COLO668 (cell line): ENCODE measurements around the gene SRPRB.

Experiments
- DNase-seq: peaks from one replicate; lab custom pipeline; 2025; ENCODE audit not compliant: unreplicated experiment; lab: John Stamatoyannopoulos, UW

SRPRB gene

GRCh38 chr3:133825969-133826727 lies 20.5 kb downstream of the SRPRB start:
- DNase-seq, result no peak

DNA sequence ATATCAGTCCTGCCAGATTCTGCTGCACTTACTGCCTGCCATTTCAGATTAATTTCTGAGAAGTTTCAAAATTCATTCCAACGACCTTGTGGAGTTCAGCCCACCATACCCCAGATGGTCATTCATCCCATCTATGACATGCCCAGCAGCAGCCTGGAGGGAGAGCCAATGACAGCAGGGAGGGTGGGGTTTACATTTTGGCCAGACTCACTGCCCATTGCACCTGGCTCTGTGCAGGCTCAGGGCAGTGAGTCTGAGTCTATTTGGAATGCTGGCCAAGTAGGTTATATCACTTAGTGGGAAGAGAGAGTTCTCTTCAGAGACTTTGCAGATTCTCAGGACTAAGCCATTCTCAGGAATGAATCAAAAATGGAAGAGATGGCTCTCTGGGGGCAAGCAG lies 21.5 kb downstream of the SRPRB start:
- no peak for DNase-seq

DNA sequence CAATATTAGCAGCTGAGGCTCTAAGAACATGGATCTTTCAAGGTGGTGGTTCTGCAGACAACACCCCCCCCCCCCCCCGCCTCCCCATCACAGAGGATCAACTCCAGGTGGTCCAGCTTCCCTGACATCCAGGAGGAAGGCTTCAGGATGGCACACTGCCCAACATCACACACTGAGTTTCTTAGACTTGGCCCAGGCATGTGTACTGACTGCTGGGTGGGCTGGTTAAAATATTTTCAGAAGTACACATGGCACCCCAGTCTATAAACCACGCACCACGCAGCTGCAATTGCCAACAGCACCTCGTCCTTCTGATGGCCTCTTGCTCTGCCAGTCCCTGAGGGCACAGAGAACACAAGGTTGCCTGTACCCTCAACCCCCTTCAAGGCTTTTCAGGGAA lies 22.1 kb downstream of the SRPRB start:
- no peak for DNase-seq

- no peak for DNase-seq
These were observed 23.1 kb downstream of the SRPRB start for GRCh38 chr3:133828576-133829309.

DNA sequence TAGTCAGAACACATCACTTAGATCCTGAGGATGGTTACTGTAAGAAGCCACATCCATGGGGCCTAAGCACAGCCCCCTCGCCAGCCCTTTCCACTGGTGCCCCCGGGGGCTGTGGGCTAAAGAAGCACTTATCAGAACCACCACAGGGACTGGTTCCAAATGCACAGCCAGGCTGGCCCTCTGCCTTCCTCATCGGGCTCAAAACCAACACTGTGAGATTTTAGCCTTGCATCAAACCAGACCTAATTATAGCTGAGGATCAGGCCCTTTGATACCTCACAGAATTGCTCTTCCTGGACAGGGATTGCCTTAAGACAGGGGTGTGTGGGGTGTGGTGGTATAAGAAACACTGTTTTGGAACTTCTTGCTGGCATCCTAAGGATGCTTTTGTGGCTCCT lies 23.7 kb downstream of the SRPRB start:
- DNase-seq, result no peak

- DNase-seq, result no peak
These were observed 24.5 kb downstream of the SRPRB start for GRCh38 chr3:133830071-133830470.

DNA sequence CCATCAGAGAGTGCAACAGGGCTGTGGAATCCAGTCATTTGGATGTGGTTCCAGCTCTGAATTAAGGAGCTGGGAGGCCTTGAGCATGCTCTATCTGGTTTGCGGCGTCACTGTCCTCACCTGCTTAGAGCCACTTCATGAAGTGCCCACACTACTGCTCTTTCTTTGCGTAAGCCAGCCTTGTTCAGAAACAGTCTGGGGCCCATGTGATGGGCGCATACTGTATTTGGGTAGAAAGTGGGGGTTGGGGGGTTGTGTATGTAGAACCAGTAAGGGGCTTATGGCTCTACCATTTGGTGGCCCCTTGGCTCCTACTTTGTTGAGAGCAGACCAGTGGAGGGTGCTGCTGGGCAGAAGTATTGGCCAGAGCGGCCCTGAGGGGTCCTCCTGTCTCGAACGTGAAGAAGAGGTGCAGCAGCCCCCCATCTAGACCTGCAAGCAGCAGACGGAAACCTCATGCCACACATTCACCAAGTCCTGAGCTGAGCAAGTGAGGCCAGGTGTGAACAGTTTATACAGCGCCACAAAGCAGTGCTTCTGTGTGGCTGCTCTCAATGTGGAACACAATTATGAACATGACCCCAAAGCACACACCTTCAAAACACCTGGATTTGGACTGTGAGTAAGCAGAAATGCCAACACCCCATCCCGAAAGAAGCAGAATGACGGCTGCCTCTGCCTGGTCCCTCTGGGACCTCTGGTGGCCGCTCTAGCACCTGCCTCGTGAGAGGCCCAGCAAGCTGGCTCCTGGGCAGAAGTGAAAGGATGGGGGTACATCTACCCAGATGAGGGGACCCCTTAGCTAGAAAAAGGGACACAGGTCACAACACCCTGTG lies 26.6 kb downstream of the SRPRB start:
- DNase-seq, result no peak

- no peak for DNase-seq
These were observed 27.2 kb downstream of the SRPRB start for GRCh38 chr3:133832802-133833144.

- no peak for DNase-seq
These were observed 27.7 kb downstream of the SRPRB start for GRCh38 chr3:133833267-133833666.

GRCh38 chr3:133833880-133834620 lies 28.4 kb downstream of the SRPRB start:
- no peak for DNase-seq

DNA sequence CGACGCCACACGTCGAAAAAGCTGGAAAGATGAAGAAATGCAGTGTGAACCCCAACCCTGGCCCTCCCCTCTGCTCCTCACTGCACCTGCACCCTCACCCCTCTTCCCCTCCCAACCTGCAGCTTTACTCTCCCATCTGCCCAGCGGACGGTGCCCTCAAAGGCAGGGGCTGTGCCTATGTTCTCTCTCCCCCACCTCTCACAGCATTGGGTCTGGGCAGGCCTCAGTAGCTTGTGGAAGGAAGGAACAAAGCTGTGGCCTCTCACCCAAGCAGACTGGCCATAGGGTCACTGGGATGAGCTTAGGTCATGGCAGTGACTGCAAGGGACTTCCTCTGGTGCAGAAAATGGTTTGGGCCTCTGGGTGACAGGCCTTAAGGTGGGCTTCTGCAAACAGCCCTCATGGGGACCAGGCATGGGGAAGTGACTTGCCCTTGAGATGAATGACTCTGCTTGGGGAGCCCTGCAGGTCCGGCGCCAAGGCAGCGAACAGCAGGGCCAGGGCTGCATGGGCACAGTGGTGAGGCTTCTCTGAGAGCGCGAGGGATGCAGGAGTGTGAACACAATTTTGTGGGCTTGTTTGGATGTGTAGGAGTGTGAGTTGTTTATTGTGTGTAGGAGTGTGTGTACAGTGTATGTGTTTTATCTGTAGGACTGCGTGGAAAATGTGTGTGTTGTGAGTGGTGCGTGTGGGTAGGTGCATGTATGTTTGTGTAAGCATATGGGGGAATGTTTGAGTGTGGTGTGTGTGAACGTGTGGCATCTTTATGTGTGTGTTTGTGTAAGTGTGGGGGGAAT lies 29.2 kb downstream of the SRPRB start:
- DNase-seq, result no peak

DNA sequence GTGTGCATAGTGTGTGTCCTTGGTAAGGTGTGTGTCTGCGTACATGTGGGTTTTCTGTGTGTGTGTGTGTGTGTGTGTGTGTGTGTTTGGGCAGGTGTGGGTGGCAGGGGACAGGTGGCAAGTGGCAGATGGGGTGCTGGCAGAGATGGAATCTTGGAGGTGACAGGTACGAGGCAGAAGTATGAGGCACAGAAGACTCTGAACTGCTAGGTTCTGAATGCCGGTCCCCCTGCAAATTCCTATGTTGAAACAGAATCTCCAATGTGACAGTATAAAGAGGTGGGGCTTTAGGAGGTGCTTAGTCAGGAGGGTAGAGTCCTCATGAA lies 29.8 kb downstream of the SRPRB start:
- DNase-seq, result no peak

DNA sequence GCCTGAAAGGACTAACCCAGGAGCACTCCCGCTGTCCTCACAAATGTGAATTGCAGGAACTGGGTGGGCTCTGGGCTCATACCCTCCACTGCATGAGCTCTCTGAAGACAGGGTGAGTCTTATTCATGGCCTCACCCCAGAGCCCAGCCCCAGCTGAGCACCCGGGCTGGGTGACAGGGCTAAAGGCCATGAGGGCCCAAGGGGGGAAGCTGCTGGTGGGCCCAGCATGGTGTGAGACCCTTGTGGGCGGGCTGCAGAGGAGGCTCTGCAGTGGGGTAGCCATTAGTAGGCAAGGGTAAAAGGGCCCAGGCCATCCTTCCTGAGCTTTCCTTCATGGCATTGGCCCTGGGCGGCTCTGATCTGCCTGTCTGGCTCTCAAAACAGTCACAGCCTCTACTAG lies 30.3 kb downstream of the SRPRB start:
- DNase-seq, result no peak

DNA sequence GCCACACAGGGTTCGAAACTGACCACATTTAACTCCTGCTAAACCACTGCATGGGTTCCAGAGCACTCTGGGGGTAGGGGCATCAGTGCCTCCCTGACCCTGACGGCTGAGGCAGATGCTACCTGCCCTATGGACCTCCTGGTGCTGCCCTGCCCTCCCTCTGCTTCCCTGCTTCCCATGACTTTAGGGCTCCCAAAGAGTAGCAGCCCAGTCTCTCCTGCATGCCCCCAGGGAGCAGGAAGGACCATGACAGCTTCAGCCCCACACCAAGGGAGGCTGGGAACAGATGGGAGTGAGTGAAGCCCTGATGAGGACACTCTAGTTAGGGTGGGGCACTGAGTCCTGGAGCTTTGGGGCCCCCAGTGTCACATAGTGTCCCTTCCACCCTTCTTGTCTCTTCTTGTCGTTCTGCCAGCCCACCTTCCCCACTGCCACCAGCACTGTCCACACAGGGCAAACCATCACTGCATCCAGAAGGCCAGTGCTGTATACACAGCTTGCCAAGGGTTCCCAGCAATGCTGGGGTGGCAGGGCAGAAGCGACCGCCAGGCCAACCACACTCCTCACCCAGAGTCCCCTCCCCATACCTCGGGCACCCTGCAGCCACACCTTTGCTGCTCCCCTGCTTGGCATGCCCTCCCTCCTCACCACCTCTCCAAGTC lies 31.0 kb downstream of the SRPRB start:
- DNase-seq, result no peak

GRCh38 chr3:133837487-133838295 lies 32.1 kb downstream of the SRPRB start:
- DNase-seq, result no peak

DNA sequence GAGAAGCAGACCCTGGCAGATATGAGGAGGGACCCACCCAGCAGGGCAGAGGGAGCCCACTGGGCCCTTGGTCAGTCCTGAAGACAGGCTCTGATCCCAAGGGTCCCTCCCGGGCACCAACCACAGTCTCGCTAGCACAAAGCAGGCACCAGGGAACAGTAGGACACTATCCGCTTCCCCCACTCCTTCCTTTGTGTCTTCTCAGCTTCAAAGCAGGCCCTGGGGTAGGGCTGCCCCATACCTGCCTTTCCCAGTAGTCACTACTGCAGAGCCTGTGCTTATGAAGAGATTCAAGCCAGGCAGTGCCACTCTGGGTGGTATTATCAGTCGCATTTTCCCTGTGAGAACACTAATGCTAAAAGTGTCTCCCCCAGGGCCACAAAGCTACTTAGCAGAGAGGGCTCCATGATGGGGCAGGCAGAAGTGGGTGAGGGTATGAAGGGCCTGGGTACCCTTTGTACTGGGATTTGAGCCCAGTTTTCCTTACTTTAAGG lies 32.7 kb downstream of the SRPRB start:
- no peak for DNase-seq

DNA sequence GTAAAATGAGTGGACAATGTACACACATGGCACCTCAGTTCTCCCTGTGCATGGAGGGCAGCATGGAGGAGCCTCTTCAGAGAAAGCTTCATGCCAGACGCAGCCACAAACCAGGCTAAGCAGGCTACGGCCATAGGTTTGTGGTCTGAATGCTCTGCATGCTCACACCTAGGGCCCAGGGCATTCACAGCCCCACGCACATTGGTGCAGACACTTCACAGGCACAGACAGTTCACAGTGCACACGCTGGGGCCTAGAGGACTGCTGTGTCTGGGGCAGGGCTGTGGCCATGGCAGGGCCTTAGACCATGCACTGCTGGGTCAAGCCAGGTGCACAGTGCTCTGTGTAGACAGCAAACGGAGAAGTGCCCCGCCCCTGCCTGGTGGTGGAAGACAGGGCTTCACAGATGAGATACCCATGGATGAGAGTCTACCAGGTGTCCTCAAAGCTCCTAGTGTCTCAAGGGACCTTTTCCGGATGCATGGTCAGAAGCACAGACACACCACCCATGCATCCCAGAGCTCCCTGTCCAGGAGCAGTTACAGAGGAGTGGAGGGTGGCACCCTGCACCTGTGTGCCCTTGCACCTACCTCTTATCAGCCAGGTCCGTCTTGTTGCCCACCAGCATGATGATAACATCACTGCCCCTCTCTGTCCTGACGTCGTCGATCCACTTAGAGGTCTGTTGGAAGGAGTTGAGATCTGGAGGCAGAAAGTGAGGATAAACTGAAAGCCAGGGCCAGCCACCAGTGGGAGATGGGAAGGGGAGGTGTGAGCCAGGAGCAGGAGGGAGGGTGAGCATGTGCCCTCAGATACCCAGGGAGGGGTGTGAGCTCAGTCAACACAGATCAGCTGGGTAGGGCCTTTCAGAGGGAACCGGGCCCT lies 33.5 kb downstream of the SRPRB start:
- no peak for DNase-seq
